Esophagus (tissue), 2 donors: ENCODE data around the gene EDAR. TPM values are rescaled to one million over a fixed set of nuclear protein-coding genes. Genes with fewer than 3 reads are reported as not detected.

ENCODE experiments used
- H3K27ac ChIP-seq, 2 donors: one replicate each; pipeline ENCODE4 v1.5.1; 2013; ENCODE audit warnings: low read depth in 2 of 2, mild to moderate bottlenecking in 2 of 2, inconsistent platforms in 1 of 2, low read length in 1 of 2, moderate library complexity in 1 of 2
- H3K27me3 ChIP-seq, 2 donors: one replicate each; pipeline ENCODE4 v1.6.1; 2013; ENCODE audit warnings: low read length in 2 of 2, control low read depth in 1 of 2, mild to moderate bottlenecking in 1 of 2; ENCODE audit not compliant: insufficient read depth in 2 of 2, control insufficient read depth in 1 of 2
- H3K36me3 ChIP-seq, 2 donors: one replicate each; pipeline ENCODE4 v1.6.1; 2013; ENCODE audit warnings: low read length in 1 of 2; ENCODE audit not compliant: control insufficient read depth in 2 of 2, insufficient read depth in 2 of 2
- H3K4me1 ChIP-seq, 2 donors: one replicate each; pipeline ENCODE4 v1.6.1; 2013; ENCODE audit warnings: low read length in 1 of 2; ENCODE audit not compliant: control insufficient read depth in 2 of 2, insufficient read depth in 2 of 2
- H3K4me3 ChIP-seq, 2 donors: one replicate each; pipeline ENCODE4 v1.5.1; 2013; ENCODE audit warnings: low read length in 2 of 2, mild to moderate bottlenecking in 2 of 2, low read depth in 1 of 2, moderate library complexity in 1 of 2
- H3K9me3 ChIP-seq, 2 donors: one replicate each; pipeline ENCODE4 v1.6.1; 2013; ENCODE audit warnings: mild to moderate bottlenecking in 2 of 2, low read depth in 1 of 2, low read length in 1 of 2, moderate library complexity in 1 of 2; ENCODE audit not compliant: control insufficient read depth in 2 of 2, insufficient read depth in 1 of 2
- WGBS, 2 donors: extraction: QIAGEN DNeasy Blood & Tissue Kit; methylation state at CpG; one replicate each; pipeline ENCODE4 v1.1.7; 2013; 5-methylcytosine and 5-hydroxymethylcytosine counted together
- polyA plus RNA-seq, 2 donors: library from polyadenylated mRNA; stranded (reverse); fragments of 200-250 nt; gene quantifications; one replicate each; pipeline ENCODE4 v1.2.3, GENCODE V29; 2013
- donor health status: healthy with polysubstance abuse.
- donor health status: Bipolar disorder and iron deficiency.

The EDAR gene
- polyA plus RNA-seq, result 1 to 10 TPM; 1.3 to 2.3 TPM

GRCh38 chr2:108988796-108989713 lies at the start of gene EDAR:
EDAR (minus strand) TSS chr2:108989220; CDS start chr2:108931014, 58,206 bp downstream.
- H3K4me1 ChIP-seq, result peaks cover 0 to 2% of the 10 kb centered on the region in 2 donors
- H3K27me3 ChIP-seq, result no peaks in the 10 kb centered on the region
- 18 to 21% methylated on average over 20 of the region's 20 CpGs for WGBS, 2 donors
- no peaks in the 10 kb centered on the region for H3K9me3 ChIP-seq
- peak within 1 kb of the TSS; percentile 37 to 64 for H3K4me3 ChIP-seq
- peak within 1 kb of the TSS; percentile 4 to 84 for H3K27ac ChIP-seq
- no peaks in the 10 kb centered on the region for H3K36me3 ChIP-seq

GRCh38 chr2:109033171-109033570 lies 44.2 kb upstream of the EDAR start:
- Histone ChIP-seq H3K36me3 (no peaks in the 10 kb centered on the region), H3K4me1 (peaks cover 4 to 6% of the 10 kb centered on the region in 2 donors), H3K4me3 (no peak overlapping the region), H3K27ac (no peak overlapping the region), H3K9me3 (no peaks in the 10 kb centered on the region), H3K27me3 (no peaks in the 10 kb centered on the region)
- 96 to 97% methylated on average over 6 of the region's 6 CpGs for WGBS, 2 donors

GRCh38 chr2:109032229-109032820 lies 43.3 kb upstream of the EDAR start:
- WGBS, 2 donors, result 59 to 67% methylated on average over 9 of the region's 9 CpGs

GRCh38 chr2:109031476-109032228 lies 42.6 kb upstream of the EDAR start:
- H3K27me3 ChIP-seq, result no peaks in the 10 kb centered on the region
- H3K4me3 ChIP-seq, result peak overlapping the region; percentile 40 to 55
- 4 to 10% methylated on average over 51 of the region's 51 CpGs for WGBS, 2 donors
- no peaks in the 10 kb centered on the region for H3K9me3 ChIP-seq
- H3K27ac ChIP-seq, result peak overlapping the region; percentile 34 to 40
- peaks cover 4 to 6% of the 10 kb centered on the region in 2 donors for H3K4me1 ChIP-seq
- H3K36me3 ChIP-seq, result no peaks in the 10 kb centered on the region

More at GRCh38 chr2:109032229-109032820, 43.3 kb upstream of the EDAR start:
- Histone ChIP-seq H3K27me3 (no peaks in the 10 kb centered on the region), H3K4me3 (peak overlapping the region in 1 of 2 donors; percentile 55), H3K4me1 (peaks cover 4 to 6% of the 10 kb centered on the region in 2 donors), H3K36me3 (no peaks in the 10 kb centered on the region), H3K27ac (peak overlapping the region in 1 of 2 donors; percentile 17), H3K9me3 (no peaks in the 10 kb centered on the region)

GRCh38 chr2:109030870-109031475 lies 42.0 kb upstream of the EDAR start:
- peak overlapping the region in 1 of 2 donors; percentile 40 for H3K27ac ChIP-seq
- peak overlapping the region; percentile 40 to 55 for H3K4me3 ChIP-seq
- no peaks in the 10 kb centered on the region for H3K9me3 ChIP-seq
- H3K36me3 ChIP-seq, result no peaks in the 10 kb centered on the region
- H3K27me3 ChIP-seq, result no peaks in the 10 kb centered on the region
- peaks cover 4 to 6% of the 10 kb centered on the region in 2 donors for H3K4me1 ChIP-seq
- 64 to 66% methylated on average over 14 of the region's 14 CpGs for WGBS, 2 donors

- 75 to 78% methylated on average over 6 of the region's 6 CpGs for WGBS, 2 donors
Measured at GRCh38 chr2:109029490-109030201, 40.6 kb upstream of the EDAR start.

GRCh38 chr2:109028738-109029489 lies 39.9 kb upstream of the EDAR start:
- peaks cover 4 to 6% of the 10 kb centered on the region in 2 donors for H3K4me1 ChIP-seq
- no peaks in the 10 kb centered on the region for H3K27me3 ChIP-seq
- H3K4me3 ChIP-seq, result no peak overlapping the region
- WGBS, 2 donors, result 82 to 93% methylated on average over 5 of the region's 5 CpGs
- no peak overlapping the region for H3K27ac ChIP-seq
- H3K36me3 ChIP-seq, result no peaks in the 10 kb centered on the region
- H3K9me3 ChIP-seq, result no peaks in the 10 kb centered on the region

More at GRCh38 chr2:109029490-109030201, 40.6 kb upstream of the EDAR start:
- peaks cover 4 to 6% of the 10 kb centered on the region in 2 donors for H3K4me1 ChIP-seq
- H3K27me3 ChIP-seq, result no peaks in the 10 kb centered on the region
- no peak overlapping the region for H3K4me3 ChIP-seq
- H3K9me3 ChIP-seq, result no peaks in the 10 kb centered on the region
- no peaks in the 10 kb centered on the region for H3K36me3 ChIP-seq
- no peak overlapping the region for H3K27ac ChIP-seq

GRCh38 chr2:109028277-109028676 lies 39.3 kb upstream of the EDAR start:
- 84 to 86% methylated on average over 6 of the region's 6 CpGs for WGBS, 2 donors
- Histone ChIP-seq H3K4me3 (no peak overlapping the region), H3K27me3 (no peaks in the 10 kb centered on the region), H3K4me1 (peaks cover 4 to 6% of the 10 kb centered on the region in 2 donors), H3K36me3 (no peaks in the 10 kb centered on the region), H3K27ac (no peak overlapping the region), H3K9me3 (no peaks in the 10 kb centered on the region)
